Brain microvascular endothelial cell (primary cell): ENCODE data around the gene COL27A1.
"Not testable (repeated sequence)": the region's sequence is repeated elsewhere in the genome, so short reads cannot be mapped to it uniquely, and the experiment has no call there.

Experiments
- DNase-seq: peaks from one replicate; pipeline ENCODE4 v3.0.0-alpha.2; 2020
- H3K27ac ChIP-seq: fragments of 250-450 bp; sonication (Bioruptor Pico); 2 replicates; pipeline ENCODE4 v1.5.1; 2020; ENCODE audit warnings: mild to moderate bottlenecking, moderate library complexity
- H3K27me3 ChIP-seq: fragments of 250-450 bp; sonication (Bioruptor Pico); replicated peaks from 2 replicates; pipeline ENCODE4 v1.5.1; 2020; ENCODE audit warnings: mild to moderate bottlenecking
- H3K36me3 ChIP-seq: fragments of 250-450 bp; sonication (Bioruptor Pico); replicated peaks from 2 replicates; pipeline ENCODE4 v1.5.1; 2020; ENCODE audit warnings: mild to moderate bottlenecking
- H3K4me3 ChIP-seq: 2 replicates; pipeline ENCODE4 v1.5.1; 2011; ENCODE audit warnings: low read depth, mild to moderate bottlenecking, control low read depth, low read length, moderate library complexity
- CTCF ChIP-seq: IDR thresholded peaks from 2 replicates; pipeline ENCODE4 v1.5.1; 2011; ENCODE audit warnings: low read depth, mild to moderate bottlenecking, moderate library complexity, low read length, control low read depth, inconsistent platforms; ENCODE audit errors: missing control alignments
- in situ Hi-C: cut with HindIII; loops from 2 replicates; pipeline ENCODE4 v1.10.0; 2017; ENCODE audit warnings: low sequenced_read_pairs, low pct_ligation_motif_present

The COL27A1 gene

GRCh38 chr9:114332474-114333040, 177.2 kb downstream of the COL27A1 start:
- in situ Hi-C loops, H3K36me3 ChIP-seq, DNase-seq, H3K4me3 ChIP-seq, H3K27ac ChIP-seq, H3K27me3 ChIP-seq: not testable (repeated sequence)

- H3K27me3 ChIP-seq, H3K4me3 ChIP-seq, H3K36me3 ChIP-seq, DNase-seq, in situ Hi-C loops, H3K27ac ChIP-seq: not testable (repeated sequence)
These were observed 178.4 kb downstream of the COL27A1 start for GRCh38 chr9:114333718-114334117.

GRCh38 chr9:114334490-114334889, 179.2 kb downstream of the COL27A1 start:
- Histone ChIP-seq H3K27ac (no peak overlapping the region), H3K4me3 (no peak overlapping the region), H3K36me3 (peaks cover 2% of the 10 kb centered on the region), H3K27me3 (no peaks in the 10 kb centered on the region)
- no peak for DNase-seq
- in situ Hi-C loops, result no loop called here
- TF ChIP-seq CTCF, result no peak

- in situ Hi-C loops, result no loop called here
- no peak for TF ChIP-seq CTCF
- Histone ChIP-seq H3K4me3 (no peak overlapping the region), H3K27me3 (no peaks in the 10 kb centered on the region), H3K27ac (no peak overlapping the region), H3K36me3 (peaks cover 2% of the 10 kb centered on the region)
- no peak for DNase-seq
These were observed 180.4 kb downstream of the COL27A1 start for GRCh38 chr9:114335745-114336144.

- no peak for TF ChIP-seq CTCF
- Histone ChIP-seq H3K36me3 (peaks cover 6% of the 10 kb centered on the region), H3K27me3 (no peaks in the 10 kb centered on the region), H3K4me3 (no peak overlapping the region), H3K27ac (no peak overlapping the region)
- no peak for DNase-seq
- in situ Hi-C loops, result no loop called here
These were observed 180.8 kb downstream of the COL27A1 start for GRCh38 chr9:114336157-114336556.

- H3K27ac ChIP-seq, result no peak overlapping the region
- in situ Hi-C loops, result no loop called here
- H3K36me3 ChIP-seq, result peaks cover 11% of the 10 kb centered on the region
- TF ChIP-seq CTCF, result no peak
- no peaks in the 10 kb centered on the region for H3K27me3 ChIP-seq
- DNase-seq, result no peak
- H3K4me3 ChIP-seq, result no peak overlapping the region
These were observed 181.5 kb downstream of the COL27A1 start for GRCh38 chr9:114336699-114337395.

GRCh38 chr9:114338187-114338586, 182.8 kb downstream of the COL27A1 start:
- no peak for TF ChIP-seq CTCF
- H3K4me3 ChIP-seq, result no peak overlapping the region
- in situ Hi-C loops, result no loop called here
- H3K36me3 ChIP-seq, result peaks cover 18% of the 10 kb centered on the region
- no peak for DNase-seq
- H3K27ac ChIP-seq, result no peak overlapping the region
- no peaks in the 10 kb centered on the region for H3K27me3 ChIP-seq
